OCI-LY3 (cell line): ENCODE data around the gene ZBBX.
A peak's percentile ranks its signal among the peaks of the same experiment; 100 is the strongest.

ENCODE experiments used
- CTCF ChIP-seq: fragments of 200-600, 300-600 bp; sonication (generic); IDR thresholded peaks from 2 replicates; pipeline ENCODE4 v1.5.1; 2014; ENCODE audit warnings: antibody characterized with exemption, low read length, low read depth
- EZH2phosphoT487 ChIP-seq: fragments of 200-600 bp; shearing (Covaris generic); IDR thresholded peaks from 2 replicates; pipeline ENCODE4 v1.6.1; 2018; ENCODE audit warnings: antibody characterized with exemption, mixed run types, low read depth

DNA sequence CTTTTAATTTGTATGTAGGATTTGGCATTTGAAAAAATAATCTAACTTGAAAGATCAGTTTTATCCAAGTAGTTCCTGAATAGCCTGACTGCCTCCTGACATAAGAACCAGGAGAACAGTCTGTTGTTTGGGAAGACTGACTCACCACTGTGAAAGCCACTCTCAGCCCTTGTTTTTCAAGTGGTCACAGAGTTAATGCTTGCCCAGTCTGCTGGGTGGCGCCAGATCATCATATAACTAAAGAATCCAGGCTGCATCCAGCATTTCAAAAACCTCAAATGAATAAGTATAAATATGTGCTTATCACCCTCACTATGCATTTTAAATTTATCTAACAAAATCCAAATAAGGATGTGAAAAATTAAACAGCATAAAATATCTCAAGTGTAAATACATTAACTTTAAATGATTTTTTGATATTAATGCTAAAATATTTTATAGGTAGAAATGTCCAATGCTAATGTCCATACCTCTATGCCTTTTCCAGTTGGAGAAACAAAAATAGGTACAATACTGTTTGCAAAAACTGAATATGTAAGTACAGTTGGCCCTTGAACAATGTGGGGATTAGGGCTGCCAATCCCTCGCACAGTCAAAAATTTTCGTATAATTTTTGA, 26.9 kb upstream of the ZBBX start:
- TF ChIP-seq CTCF (peak; percentile 75), EZH2phosphoT487 (no peak)
